H1 (cell line): ENCODE measurements around the gene TDP1. TPM values are rescaled to one million over a fixed set of nuclear protein-coding genes. Genes with fewer than 3 reads are reported as not detected.

Experiments used
- CTCF ChIA-PET: fragments of 300-600 bp; sonication (Branson Sonifier 250); formaldehyde crosslinking; loops from one replicate; lab custom pipeline; 2021; ENCODE audit not compliant: partially characterized antibody; lab: Charles Lee
- POLR2A ChIA-PET: fragments of 300-600 bp; sonication (Branson Sonifier 250); formaldehyde crosslinking; loops from one replicate; lab custom pipeline; 2021; ENCODE audit warnings: inconsistent platforms; ENCODE audit not compliant: partially characterized antibody; lab: Charles Lee
- DNase-seq, 2 experiments: peaks; one replicate each; pipeline versions ENCODE4 v3.0.0 to v3.0.0-alpha.2; 2010 to 2022; ENCODE audit warnings: low spot score in 2 of 2, low read depth in 1 of 2, mixed read lengths in 1 of 2
- FAIRE-seq: peaks from 2 replicates; lab custom pipeline; 2011; peaks lifted over from hg19 to GRCh38; lab: Jason Lieb, UNC
- H2AFZ ChIP-seq: 2 replicates; pipeline ENCODE4 v1.8.1; 2012; ENCODE audit warnings: low read length, inconsistent platforms
- H2AK5ac ChIP-seq: 2 replicates; pipeline ENCODE4 v1.6.1; 2013; ENCODE audit warnings: low read depth, low read length
- H2BK120ac ChIP-seq: replicated peaks from 2 replicates; pipeline ENCODE3; 2013; ENCODE audit warnings: low read depth, low read length, inconsistent platforms
- H2BK12ac ChIP-seq: 2 replicates; pipeline ENCODE4 v1.6.1; 2013; ENCODE audit warnings: low read depth, low read length
- H2BK15ac ChIP-seq: 2 replicates; pipeline ENCODE4 v1.6.1; 2013; ENCODE audit warnings: low read length
- H2BK20ac ChIP-seq: 2 replicates; pipeline ENCODE4 v1.6.1; 2013; ENCODE audit warnings: low read length
- H2BK5ac ChIP-seq: 2 replicates; pipeline ENCODE4 v1.6.1; 2013; ENCODE audit warnings: low read depth, low read length
- H3K14ac ChIP-seq: 2 replicates; pipeline ENCODE4 v1.6.1; 2013; ENCODE audit warnings: inconsistent platforms; ENCODE audit not compliant: insufficient read length
- H3K18ac ChIP-seq: 2 replicates; pipeline ENCODE4 v1.6.1; 2013; ENCODE audit warnings: low read length; ENCODE audit errors: extremely low read depth
- H3K23ac ChIP-seq: 2 replicates; pipeline ENCODE4 v1.6.1; 2013; ENCODE audit warnings: inconsistent platforms; ENCODE audit not compliant: insufficient read length
- H3K23me2 ChIP-seq: 2 replicates; pipeline ENCODE4 v1.6.1; 2013; ENCODE audit warnings: low read depth, low read length
- H3K27ac ChIP-seq: 2 replicates; pipeline ENCODE4 v1.6.1; 2011; ENCODE audit warnings: low read depth, low read length, inconsistent platforms
- H3K27me3 ChIP-seq, 4 experiments: replicated peaks in 1 of 4; 1 replicate in 1 of 4; 2 replicates in 3 of 4; pipeline versions ENCODE4 v1.6.1 to v1.8.1; 2011 to 2013; ENCODE audit warnings: low read length in 3 of 4, mild to moderate bottlenecking in 3 of 4, inconsistent platforms in 2 of 4, mixed read lengths in 2 of 4, moderate library complexity in 1 of 4; ENCODE audit not compliant: control insufficient read depth in 3 of 4, insufficient read depth in 3 of 4; ENCODE audit errors: extremely low read depth in 1 of 4
- H3K36me3 ChIP-seq, 4 experiments: 2 replicates each; pipeline versions ENCODE4 v1.6.1 to v1.8.1; 2011 to 2013; ENCODE audit warnings: mild to moderate bottlenecking in 4 of 4, low read length in 3 of 4, moderate library complexity in 2 of 4, control low read depth in 1 of 4, inconsistent platforms in 1 of 4; ENCODE audit not compliant: insufficient read depth in 4 of 4, control insufficient read depth in 2 of 4
- H3K4ac ChIP-seq: replicated peaks from 2 replicates; pipeline ENCODE3; 2013; ENCODE audit warnings: low read length, low read depth, mixed read lengths, inconsistent platforms; ENCODE audit not compliant: insufficient read length
- H3K4me1 ChIP-seq, 4 experiments: replicated peaks in 1 of 4; 1 replicate in 1 of 4; 2 replicates in 3 of 4; pipeline versions ENCODE4 v1.6.1 to v1.8.1; 2011 to 2013; ENCODE audit warnings: low read length in 3 of 4, inconsistent platforms in 2 of 4, mixed read lengths in 1 of 4; ENCODE audit not compliant: insufficient read depth in 4 of 4, control insufficient read depth in 3 of 4
- H3K4me2 ChIP-seq, 2 experiments: 2 replicates each; pipeline versions ENCODE4 v1.6.1 to v1.8.1; 2011 to 2013; ENCODE audit warnings: low read depth in 2 of 2, low read length in 2 of 2, control low read depth in 1 of 2, inconsistent platforms in 1 of 2, mild to moderate bottlenecking in 1 of 2; ENCODE audit not compliant: insufficient read depth in 1 of 2
- H3K4me3 ChIP-seq, 4 experiments: fragments of 200-600, 300-600 bp in 1 of 4; sonication (generic), shearing (Covaris generic), sonication (Bioruptor Twin) in 1 of 4; 2 replicates each; pipeline versions ENCODE4 v1.5.1 to v1.8.1; 2011 to 2016; ENCODE audit warnings: low read length in 4 of 4, low read depth in 3 of 4, control low read depth in 2 of 4, inconsistent platforms in 2 of 4, mild to moderate bottlenecking in 2 of 4, mixed read lengths in 1 of 4, moderate library complexity in 1 of 4; ENCODE audit not compliant: insufficient read depth in 2 of 4; ENCODE audit errors: extremely low read depth in 1 of 4
- H3K56ac ChIP-seq: replicated peaks from 2 replicates; pipeline ENCODE3; 2013; ENCODE audit warnings: low read depth, mild to moderate bottlenecking, mixed read lengths, low read length, inconsistent platforms; ENCODE audit not compliant: insufficient read length
- H3K79me1 ChIP-seq: 2 replicates; pipeline ENCODE4 v1.6.1; 2013; ENCODE audit warnings: low read depth, low read length, control low read depth
- H3K79me2 ChIP-seq, 2 experiments: 2 replicates each; pipeline versions ENCODE4 v1.6.1 to v1.8.1; 2012 to 2013; ENCODE audit warnings: low read length in 2 of 2, mild to moderate bottlenecking in 2 of 2, inconsistent platforms in 1 of 2; ENCODE audit not compliant: insufficient read depth in 2 of 2, control insufficient read depth in 1 of 2
- H3K9ac ChIP-seq, 4 experiments: replicated peaks in 1 of 4; 1 replicate in 1 of 4; 2 replicates in 3 of 4; pipeline versions ENCODE4 v1.6.1 to v1.8.1; 2011 to 2013; ENCODE audit warnings: low read depth in 3 of 4, low read length in 3 of 4, control low read depth in 2 of 4, mild to moderate bottlenecking in 2 of 4, moderate library complexity in 2 of 4, inconsistent platforms in 1 of 4; ENCODE audit errors: extremely low read depth in 1 of 4
- H3K9me3 ChIP-seq, 2 experiments: 2 replicates each; pipeline versions ENCODE4 v1.6.1 to v1.8.1; 2012 to 2013; ENCODE audit warnings: mild to moderate bottlenecking in 2 of 2, moderate library complexity in 2 of 2, control low read depth in 1 of 2, inconsistent platforms in 1 of 2, low read depth in 1 of 2, low read length in 1 of 2, mixed read lengths in 1 of 2; ENCODE audit not compliant: insufficient read depth in 2 of 2
- H4K20me1 ChIP-seq, 2 experiments: replicated peaks in 1 of 2; 2 replicates each; pipeline versions ENCODE3 to v1.8.1; 2011 to 2013; ENCODE audit warnings: inconsistent platforms in 2 of 2, low read length in 2 of 2, mild to moderate bottlenecking in 1 of 2; ENCODE audit not compliant: insufficient read depth in 2 of 2, control insufficient read depth in 1 of 2
- H4K5ac ChIP-seq: 2 replicates; pipeline ENCODE4 v1.6.1; 2013; ENCODE audit warnings: low read length, low read depth, mixed read lengths, inconsistent platforms; ENCODE audit not compliant: insufficient read length
- H4K8ac ChIP-seq: 2 replicates; pipeline ENCODE4 v1.8.0; 2013; ENCODE audit warnings: mild to moderate bottlenecking, moderate library complexity, low read length, inconsistent platforms; ENCODE audit not compliant: insufficient read depth; ENCODE audit errors: extremely low read depth
- H4K91ac ChIP-seq: replicated peaks from 2 replicates; pipeline ENCODE3; 2013; ENCODE audit warnings: low read length, mixed read lengths, inconsistent platforms; ENCODE audit not compliant: insufficient read length
- BACH1 ChIP-seq: IDR thresholded peaks from 2 replicates; pipeline ENCODE4 v1.6.1; 2012; ENCODE audit warnings: low read length, improper control_type of control experiment
- CHD2 ChIP-seq: IDR thresholded peaks from 2 replicates; pipeline ENCODE4 v1.6.1; 2012; ENCODE audit warnings: low read length, improper control_type of control experiment
- KDM1A ChIP-seq: fragments of 200-600, 300-600 bp; sonication (generic); IDR thresholded peaks from 2 replicates; pipeline ENCODE4 v1.7.1; 2016; ENCODE audit warnings: mild to moderate bottlenecking, low read length, borderline replicate concordance
- KDM4A ChIP-seq: IDR thresholded peaks from one replicate; pipeline ENCODE4 v1.7.1; 2012; ENCODE audit warnings: low read depth, mild to moderate bottlenecking, moderate library complexity, low read length, inconsistent platforms; ENCODE audit not compliant: severe bottlenecking
- MAFK ChIP-seq: IDR thresholded peaks from 2 replicates; pipeline ENCODE4 v1.6.1; 2012; ENCODE audit warnings: low read depth, mild to moderate bottlenecking, improper control_type of control experiment, low read length
- NRF1 ChIP-seq: IDR thresholded peaks from 2 replicates; pipeline ENCODE4 v1.6.1; 2011; ENCODE audit warnings: mild to moderate bottlenecking, low read depth, low read length, improper control_type of control experiment
- POU5F1 ChIP-seq: IDR thresholded peaks from 2 replicates; pipeline ENCODE4 v1.6.1; 2011; ENCODE audit warnings: low read depth, mild to moderate bottlenecking, low read length, moderate library complexity
- RBBP5 ChIP-seq: IDR thresholded peaks from 2 replicates; pipeline ENCODE4 v1.7.1; 2012; ENCODE audit warnings: low read depth, mild to moderate bottlenecking, inconsistent platforms, low read length, moderate library complexity, borderline replicate concordance
- RNF2 ChIP-seq: fragments of 200-900, 300-1000 bp; sonication (generic); IDR thresholded peaks from 2 replicates; pipeline ENCODE4 v1.7.1; 2016; ENCODE audit warnings: borderline replicate concordance, low read depth, mild to moderate bottlenecking, antibody characterized with exemption, low read length; ENCODE audit not compliant: poor library complexity, severe bottlenecking; ENCODE audit errors: missing control alignments
- SIN3A ChIP-seq, 2 experiments: IDR thresholded peaks in 1 of 2; conservative IDR thresholded peaks in 1 of 2; 2 replicates each; pipeline ENCODE4 v1.6.1; 2011 to 2012; ENCODE audit warnings: low read length in 2 of 2, improper control_type of control experiment in 1 of 2, low read depth in 1 of 2, mild to moderate bottlenecking in 1 of 2
- SP2 ChIP-seq: IDR thresholded peaks from 2 replicates; pipeline ENCODE4 v1.6.1; 2012; ENCODE audit warnings: mild to moderate bottlenecking, low read length, inconsistent platforms
- SRF ChIP-seq: IDR thresholded peaks from 2 replicates; pipeline ENCODE4 v1.6.1; 2011; ENCODE audit warnings: mild to moderate bottlenecking, low read depth, low read length, moderate library complexity
- ZNF274 ChIP-seq: IDR thresholded peaks from 2 replicates; pipeline ENCODE4 v1.7.0; 2012; ENCODE audit warnings: low read length, borderline replicate concordance; ENCODE audit errors: extremely low read depth
- WGBS, 2 experiments: shearing (Covaris generic) in 1 of 2; methylation state at CpG; one replicate each; pipeline versions ENCODE4 v1.1.6 to v1.1.7; 2013 to 2015; ENCODE audit warnings: low lambda C conversion rate in 2 of 2, mixed read lengths in 2 of 2, inconsistent platforms in 1 of 2, low coverage in 1 of 2, missing lambda C conversion rate in 1 of 2; ENCODE audit not compliant: insufficient replicate concordance in 2 of 2, insufficient coverage in 1 of 2, insufficient read length in 1 of 2; ENCODE audit errors: extremely low coverage in 1 of 2, missing lambda C conversion rate in 1 of 2; 5-methylcytosine and 5-hydroxymethylcytosine counted together
- polyA plus RNA-seq, 7 experiments: library from polyadenylated mRNA; depleted of rRNA in 3 of 7; stranded (reverse) in 5 of 7; unstranded in 2 of 7; fragments of >200 nt in 5 of 7; fragments of 200-250 nt in 2 of 7; gene quantifications; 1 replicate in 5 of 7; 2 replicates in 1 of 7; 4 replicates in 1 of 7; pipeline versions ENCODE4 v1.2.1 to v1.2.3, GENCODE V29; 2011 to 2013; ENCODE audit warnings: missing spikeins in 2 of 7, mixed read lengths in 2 of 7
- total RNA-seq: library from RNA; stranded (reverse); fragmentation: NEBNext Ultra II Directional; extraction: Animal tissue kit (Norgen Biotek cat#: 25700); gene quantifications from 2 replicates; pipeline ENCODE4 v1.2.1, GENCODE V29; 2021

Gene TDP1
- total and polyA plus RNA-seq, 2 of the 8 experiments (the other 6 are each of a cell fraction or from before 2014, with no cell fraction given) = 32.2 to 69.9 TPM

DNA sequence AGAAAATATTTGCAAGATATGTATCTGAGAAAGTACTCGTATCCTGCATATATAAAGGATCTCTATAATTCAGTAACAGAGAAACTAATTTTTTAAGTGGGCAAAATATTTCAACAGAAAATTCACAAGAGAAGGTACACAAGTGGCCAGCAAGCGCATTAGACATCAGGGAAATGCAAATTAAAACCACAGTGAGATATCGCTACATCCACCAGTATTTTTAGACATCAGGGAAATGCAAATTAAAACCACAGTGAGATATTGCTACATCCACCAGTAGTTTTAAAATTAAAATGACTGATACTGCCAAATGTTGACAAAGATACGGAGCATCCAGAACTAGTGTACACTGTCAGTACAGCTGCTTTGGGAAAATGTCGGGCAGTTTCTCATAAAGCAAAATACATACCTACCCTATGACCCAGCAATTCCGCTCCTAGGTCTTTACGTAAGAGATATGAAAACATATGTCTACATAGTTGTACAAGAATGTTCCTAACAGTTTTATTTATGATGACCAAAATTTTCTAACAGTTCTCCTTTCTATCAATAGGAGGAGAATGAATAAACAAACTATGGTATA lies 103.2 kb downstream of the TDP1 start:
- Histone ChIP-seq H2BK5ac (no peak overlapping the region), H3K27me3 (peaks cover 28 to 48% (median 44%) of the 10 kb centered on the region in 4 experiments), H3K56ac (no peak overlapping the region), H2AFZ (no peak overlapping the region), H3K4me2 (no peak overlapping the region), H3K4me1 (peaks cover 3 to 14% (median 6%) of the 10 kb centered on the region in 4 experiments; a peak in 6 of 7 replicates), H3K18ac (no peak overlapping the region), H3K79me2 (no peaks in the 10 kb centered on the region), H3K9me3 (no peaks in the 10 kb centered on the region), H3K23me2 (peaks cover 24% of the 10 kb centered on the region; the same call in 1 of the 2 replicates), H4K91ac (no peak overlapping the region), H4K5ac (no peak overlapping the region), H2BK15ac (no peak overlapping the region), H2BK20ac (no peak overlapping the region), H2BK120ac (no peak overlapping the region), H2AK5ac (no peak overlapping the region), H3K4me3 (no peak overlapping the region), H3K14ac (no peak overlapping the region), H3K36me3 (no peaks in the 10 kb centered on the region), H3K27ac (no peak overlapping the region), H4K8ac (no peak overlapping the region), H3K9ac (no peak overlapping the region), H2BK12ac (no peak overlapping the region), H3K23ac (no peak overlapping the region), H3K4ac (no peak overlapping the region), H3K79me1 (no peaks in the 10 kb centered on the region), H4K20me1 (peaks cover 0 to 6% of the 10 kb centered on the region in 2 experiments)
- DNase-seq = no peak
- no peak for FAIRE-seq
- ChIA-PET POLR2A (no interaction called here), CTCF (interaction anchor here (1.4 to 1.8 kb wide), 4 partner anchors 29 to 104 kb away, joined by 3 to 8 read pairs (median 4); partner anchors contain the start of gene EFCAB11)
- 88% methylated on average over 7 of the region's 7 CpGs; no CpG with 5 or more reads in 1 of the 2 experiments for WGBS, 2 experiments
- TF ChIP-seq ZNF274 = no peak
- no peak for TF ChIP-seq SRF
- no peak for TF ChIP-seq NRF1
- no peak for TF ChIP-seq RBBP5
- no peak for TF ChIP-seq SP2
- TF ChIP-seq KDM1A = no peak
- no peak for TF ChIP-seq CHD2
- no peak for TF ChIP-seq RNF2
- no peak for TF ChIP-seq SIN3A (conservative IDR thresholded peaks at IDR 0.05 in 1 of 2, IDR thresholded peaks at IDR 0.05 in 1 of 2; ENCODE audit: low read depth in 1 of 2, low read length in 2 of 2)
- no peak for TF ChIP-seq KDM4A
- no peak for TF ChIP-seq BACH1
- TF ChIP-seq MAFK = no peak
- TF ChIP-seq POU5F1 = no peak
